Calu3 (cell line): Measurements from ENCODE around the gene ERAP2. TPM values are rescaled to one million over a fixed set of nuclear protein-coding genes. Genes with fewer than 3 reads are reported as not detected.

Source experiments
- BruUV-seq: library from RNA; stranded (reverse); fragments of 400-500 nt; replicated peaks from 2 replicates; lab custom pipeline; 2021; lab: Mats Ljungman, UMichigan
- CTCF ChIA-PET: fragments of 300-600 bp; sonication (Branson Sonifier 250); formaldehyde crosslinking; loops from one replicate; lab custom pipeline; 2022; ENCODE audit warnings: antibody characterized with exemption; lab: Charles Lee
- DNase-seq: peaks from one replicate; pipeline ENCODE4 v3.0.0; 2022
- H3K27ac Mint-ChIP-seq: one replicate; pipeline ENCODE4 v1.8.0; 2022; ENCODE audit warnings: mixed read lengths; ENCODE audit not compliant: unreplicated experiment
- H3K27me3 Mint-ChIP-seq: one replicate; pipeline ENCODE4 v1.8.0; 2022; ENCODE audit warnings: mixed read lengths; ENCODE audit not compliant: unreplicated experiment
- H3K36me3 Mint-ChIP-seq: one replicate; pipeline ENCODE4 v1.8.0; 2022; ENCODE audit warnings: mild to moderate bottlenecking, moderate library complexity, mixed read lengths; ENCODE audit not compliant: insufficient read depth, unreplicated experiment
- H3K4me1 Mint-ChIP-seq: one replicate; pipeline ENCODE4 v1.8.0; 2022; ENCODE audit warnings: mild to moderate bottlenecking, low read depth, mixed read lengths; ENCODE audit not compliant: unreplicated experiment
- H3K4me3 Mint-ChIP-seq: one replicate; pipeline ENCODE4 v1.8.0; 2022; ENCODE audit warnings: mild to moderate bottlenecking, low read depth, moderate library complexity, mixed read lengths; ENCODE audit not compliant: unreplicated experiment
- H3K9me3 Mint-ChIP-seq: one replicate; pipeline ENCODE4 v1.8.0; 2022; ENCODE audit warnings: low read depth, mixed read lengths; ENCODE audit not compliant: unreplicated experiment
- CTCF ChIP-seq: fragments of 200-600 bp; IDR thresholded peaks from one replicate; pipeline ENCODE4 v1.8.0; 2022; ENCODE audit warnings: antibody characterized with exemption; ENCODE audit not compliant: unreplicated experiment
- intact Hi-C: fragments of 100-400 bp; cut with micrococcal nuclease; formaldehyde crosslinking; loops from one replicate; pipeline ENCODE4 v1.10.0; 2022; ENCODE audit not compliant: unreplicated experiment
- total RNA-seq: library from RNA; stranded (reverse); gene quantifications from 2 replicates; pipeline ENCODE4 v1.2.3, GENCODE V29; 2022

Gene ERAP2
- total RNA-seq, 1 experiment from 2014 or later = 67.7 TPM

- intact Hi-C loops = no loop called here
- Mint-ChIP-seq H3K9me3 (no peaks in the 10 kb centered on the region), H3K4me3 (no peak overlapping the region), H3K36me3 (no peaks in the 10 kb centered on the region), H3K27ac (no peak overlapping the region), H3K4me1 (peaks cover 14% of the 10 kb centered on the region), H3K27me3 (no peaks in the 10 kb centered on the region)
- TF ChIP-seq CTCF = no peak
- no TSS peak for BruUV-seq
- CTCF ChIA-PET = interaction anchor here (0.7 kb wide), 1 partner anchor 1222 kb away, joined by 7 read pairs; no protein-coding TSS in a partner anchor
- no peak for DNase-seq
Measured at GRCh38 chr5:96966801-96967200, 90.5 kb downstream of the ERAP2 start.

GRCh38 chr5:96967400-96967799 lies 91.1 kb downstream of the ERAP2 start:
- Mint-ChIP-seq H3K27me3 (no peaks in the 10 kb centered on the region), H3K4me3 (no peak overlapping the region), H3K4me1 (peaks cover 14% of the 10 kb centered on the region), H3K9me3 (no peaks in the 10 kb centered on the region), H3K36me3 (no peaks in the 10 kb centered on the region), H3K27ac (no peak overlapping the region)
- intact Hi-C loops = no loop called here
- TF ChIP-seq CTCF = no peak
- CTCF ChIA-PET = no interaction called here
- no peak for DNase-seq
- BruUV-seq = no TSS peak

GRCh38 chr5:96968074-96968473 lies 91.8 kb downstream of the ERAP2 start:
- Mint-ChIP-seq H3K4me3 (no peak overlapping the region), H3K4me1 (peaks cover 14% of the 10 kb centered on the region), H3K27me3 (no peaks in the 10 kb centered on the region), H3K9me3 (no peaks in the 10 kb centered on the region), H3K36me3 (no peaks in the 10 kb centered on the region), H3K27ac (no peak overlapping the region)
- TF ChIP-seq CTCF = no peak
- intact Hi-C loops = no loop called here
- no TSS peak for BruUV-seq
- no peak for DNase-seq
- CTCF ChIA-PET = no interaction called here

- Mint-ChIP-seq H3K4me1 (peaks cover 14% of the 10 kb centered on the region), H3K9me3 (no peaks in the 10 kb centered on the region), H3K4me3 (no peak overlapping the region), H3K27me3 (no peaks in the 10 kb centered on the region), H3K27ac (no peak overlapping the region), H3K36me3 (no peaks in the 10 kb centered on the region)
- TF ChIP-seq CTCF = no peak
- no TSS peak for BruUV-seq
- no peak for DNase-seq
- intact Hi-C loops = no loop called here
- CTCF ChIA-PET = no interaction called here
Measured at GRCh38 chr5:96968614-96969013, 92.3 kb downstream of the ERAP2 start.

Other genes with a start within 250 kb of the ERAP2 start
- gene CAST, start 214.1 kb upstream of the ERAP2 start, total RNA-seq = 342 and 395 TPM in 2 replicates
- gene ERAP1, start 68.6 kb upstream of the ERAP2 start, total RNA-seq = 43.6 and 52.3 TPM in 2 replicates
- 76.0 and 85.5 TPM in 2 replicates for gene LNPEP, start 59.6 kb downstream of the ERAP2 start, total RNA-seq